ENCODE measurements around the gene ATP13A2.

The ATP13A2 gene, protein sequence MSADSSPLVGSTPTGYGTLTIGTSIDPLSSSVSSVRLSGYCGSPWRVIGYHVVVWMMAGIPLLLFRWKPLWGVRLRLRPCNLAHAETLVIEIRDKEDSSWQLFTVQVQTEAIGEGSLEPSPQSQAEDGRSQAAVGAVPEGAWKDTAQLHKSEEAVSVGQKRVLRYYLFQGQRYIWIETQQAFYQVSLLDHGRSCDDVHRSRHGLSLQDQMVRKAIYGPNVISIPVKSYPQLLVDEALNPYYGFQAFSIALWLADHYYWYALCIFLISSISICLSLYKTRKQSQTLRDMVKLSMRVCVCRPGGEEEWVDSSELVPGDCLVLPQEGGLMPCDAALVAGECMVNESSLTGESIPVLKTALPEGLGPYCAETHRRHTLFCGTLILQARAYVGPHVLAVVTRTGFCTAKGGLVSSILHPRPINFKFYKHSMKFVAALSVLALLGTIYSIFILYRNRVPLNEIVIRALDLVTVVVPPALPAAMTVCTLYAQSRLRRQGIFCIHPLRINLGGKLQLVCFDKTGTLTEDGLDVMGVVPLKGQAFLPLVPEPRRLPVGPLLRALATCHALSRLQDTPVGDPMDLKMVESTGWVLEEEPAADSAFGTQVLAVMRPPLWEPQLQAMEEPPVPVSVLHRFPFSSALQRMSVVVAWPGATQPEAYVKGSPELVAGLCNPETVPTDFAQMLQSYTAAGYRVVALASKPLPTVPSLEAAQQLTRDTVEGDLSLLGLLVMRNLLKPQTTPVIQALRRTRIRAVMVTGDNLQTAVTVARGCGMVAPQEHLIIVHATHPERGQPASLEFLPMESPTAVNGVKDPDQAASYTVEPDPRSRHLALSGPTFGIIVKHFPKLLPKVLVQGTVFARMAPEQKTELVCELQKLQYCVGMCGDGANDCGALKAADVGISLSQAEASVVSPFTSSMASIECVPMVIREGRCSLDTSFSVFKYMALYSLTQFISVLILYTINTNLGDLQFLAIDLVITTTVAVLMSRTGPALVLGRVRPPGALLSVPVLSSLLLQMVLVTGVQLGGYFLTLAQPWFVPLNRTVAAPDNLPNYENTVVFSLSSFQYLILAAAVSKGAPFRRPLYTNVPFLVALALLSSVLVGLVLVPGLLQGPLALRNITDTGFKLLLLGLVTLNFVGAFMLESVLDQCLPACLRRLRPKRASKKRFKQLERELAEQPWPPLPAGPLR

DNA sequence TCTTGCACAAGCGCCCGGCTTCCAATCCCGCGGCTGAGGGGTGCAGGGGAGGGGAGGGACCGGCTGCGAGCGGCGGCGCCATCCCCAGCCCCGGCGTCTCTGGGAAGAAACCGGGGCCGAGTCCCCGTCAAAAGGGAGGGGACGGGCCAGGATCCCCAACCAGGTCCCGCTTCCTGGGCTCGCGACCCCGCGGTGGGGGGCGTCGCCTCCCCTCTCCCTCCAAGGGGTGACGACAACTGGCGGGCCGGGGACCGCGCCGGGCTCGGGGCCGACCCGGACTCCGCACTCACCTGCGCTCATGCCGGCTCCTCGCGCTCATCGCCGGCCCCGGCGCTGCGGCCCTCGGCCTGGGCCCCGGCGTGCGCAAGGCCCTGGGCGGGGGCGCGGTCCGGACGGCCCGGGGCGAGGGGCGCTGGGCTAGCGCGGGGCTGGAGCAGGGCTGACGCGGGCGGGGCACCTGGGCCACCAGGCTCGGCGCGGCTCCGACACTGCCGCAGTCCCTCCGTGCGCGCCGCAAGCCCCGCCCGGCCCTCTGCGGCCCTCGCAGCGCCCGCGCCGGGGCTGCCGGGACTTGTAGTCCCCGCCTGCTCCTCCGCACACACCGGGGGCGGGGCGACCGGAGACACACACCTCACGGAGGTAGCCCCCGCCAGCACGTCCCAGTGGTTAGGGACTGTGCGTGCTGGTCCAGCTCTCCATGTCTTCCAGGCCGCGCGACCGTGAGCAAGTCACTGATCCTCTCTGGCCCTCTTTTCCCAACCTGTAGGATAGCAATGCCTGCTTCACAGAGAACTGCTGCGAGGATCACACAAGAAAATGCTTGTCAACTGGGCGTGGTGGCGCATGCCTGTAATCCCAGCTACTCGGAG, at the start of gene ATP13A2:
ATP13A2 (minus strand) TSS at position 490 of the 869 bp plus-strand sequence; CDS start at position 300, 190 bp downstream.
- FAIRE-seq, result no peak

- FAIRE-seq, result no peak
Observed at GRCh38 chr1:17061486-17061885, 49.8 kb upstream of the ATP13A2 start.

- FAIRE-seq, result no peak
Observed at GRCh38 chr1:17060306-17060749, 48.6 kb upstream of the ATP13A2 start.

DNA sequence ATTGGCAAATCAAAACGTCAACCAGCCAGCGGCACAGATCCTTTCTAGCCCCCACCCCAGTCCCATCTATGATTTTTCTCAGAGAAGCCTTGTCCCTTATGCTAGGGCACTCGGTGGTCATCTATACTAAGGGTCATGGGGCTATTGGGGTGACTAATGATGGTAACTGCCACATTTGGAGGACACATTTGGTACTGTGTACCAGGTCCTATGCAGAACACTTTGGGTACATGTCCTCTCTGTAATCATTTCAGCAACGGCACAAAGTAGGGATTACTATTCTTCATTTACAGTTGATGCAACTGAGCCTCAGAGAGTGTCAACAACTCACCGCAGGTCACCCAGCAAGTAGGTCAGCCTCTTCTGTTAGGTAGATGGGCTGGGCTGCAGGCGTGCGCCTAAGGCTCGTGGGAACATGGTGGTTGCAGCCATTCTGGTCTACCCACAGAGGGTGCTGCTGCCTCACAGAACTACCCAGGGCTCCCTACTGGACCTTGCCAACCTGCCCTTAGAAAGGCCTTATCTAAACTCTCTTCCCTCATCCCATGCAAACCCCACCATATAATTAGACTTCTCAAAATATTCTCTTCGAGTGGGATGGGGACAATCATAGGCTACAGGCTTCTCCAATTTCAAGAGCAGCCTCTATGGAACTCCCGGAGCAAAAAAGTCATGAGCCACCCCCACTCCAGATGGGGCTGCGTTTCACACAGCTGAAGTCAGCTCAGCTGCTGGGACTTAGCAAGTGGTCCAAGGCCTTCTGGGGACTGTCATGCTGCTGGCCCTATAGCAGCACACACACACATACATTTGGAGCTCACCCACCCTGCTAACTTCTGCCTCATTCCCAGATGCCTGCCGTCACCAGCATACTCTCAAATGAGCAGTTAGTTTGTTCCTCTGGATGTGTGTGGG, 47.9 kb upstream of the ATP13A2 start:
- FAIRE-seq, result no peak

DNA sequence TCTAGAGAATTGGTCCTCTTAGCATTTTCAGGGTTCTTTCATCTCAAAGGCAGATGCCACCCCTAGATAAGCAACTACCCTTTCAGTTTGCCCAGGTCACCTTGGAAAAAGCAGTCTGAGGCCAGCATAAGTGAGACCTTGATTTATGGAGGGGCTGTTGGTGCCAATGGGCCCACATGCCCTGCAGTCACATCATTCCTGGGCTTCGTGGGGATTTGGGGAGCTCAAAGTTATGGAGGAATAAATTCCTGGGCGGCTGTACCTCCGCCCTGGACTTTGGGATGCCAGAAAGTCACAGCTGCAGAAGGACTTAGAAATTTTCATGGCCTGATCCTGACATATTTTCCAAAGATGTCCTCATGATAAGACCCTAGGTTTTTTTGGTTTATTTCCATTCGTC, 44.8 kb upstream of the ATP13A2 start:
- FAIRE-seq, result no peak

- FAIRE-seq, result no peak
Observed at GRCh38 chr1:17055801-17056200, 44.1 kb upstream of the ATP13A2 start.

- peak; percentile 98 for FAIRE-seq
Observed at GRCh38 chr1:17053685-17054410, 42.1 kb upstream of the ATP13A2 start, which contains the start of gene SDHB. Gene SDHB (minus strand): TSS chr1:17054032. CDS start chr1:17054019, 13 bp downstream.

DNA sequence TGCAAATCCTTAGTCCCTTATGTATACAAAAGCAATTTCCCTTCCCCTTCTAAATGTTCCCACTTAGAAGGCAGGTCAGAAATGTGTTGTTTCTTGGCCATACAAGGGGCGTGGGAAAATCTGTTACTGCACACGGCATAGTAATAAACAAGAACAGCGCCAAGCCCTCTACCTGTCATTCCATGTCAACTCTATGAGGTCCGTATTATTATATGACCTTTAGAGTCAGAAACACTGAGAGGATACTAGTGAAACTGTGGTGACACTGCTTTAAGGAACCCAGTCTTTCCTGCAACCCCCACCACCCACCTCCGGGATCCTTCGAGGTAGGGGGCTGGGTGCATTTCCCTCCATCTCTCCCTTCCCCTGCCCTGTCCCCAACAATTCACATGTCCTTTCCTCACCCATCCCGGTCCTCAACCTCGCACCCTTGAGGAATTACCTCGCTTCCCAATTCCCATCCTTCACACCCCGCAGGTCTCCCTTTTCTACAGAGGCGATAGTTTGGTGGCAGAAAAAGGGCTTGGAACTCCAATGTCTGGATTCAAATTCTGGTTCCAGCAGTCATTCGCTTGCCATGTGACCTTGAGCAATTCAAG, 41.5 kb upstream of the ATP13A2 start:
- FAIRE-seq, result no peak

GRCh38 chr1:17052641-17053040, 40.9 kb upstream of the ATP13A2 start:
- FAIRE-seq, result no peak

GRCh38 chr1:17052038-17052437, 40.3 kb upstream of the ATP13A2 start:
- no peak for FAIRE-seq

DNA sequence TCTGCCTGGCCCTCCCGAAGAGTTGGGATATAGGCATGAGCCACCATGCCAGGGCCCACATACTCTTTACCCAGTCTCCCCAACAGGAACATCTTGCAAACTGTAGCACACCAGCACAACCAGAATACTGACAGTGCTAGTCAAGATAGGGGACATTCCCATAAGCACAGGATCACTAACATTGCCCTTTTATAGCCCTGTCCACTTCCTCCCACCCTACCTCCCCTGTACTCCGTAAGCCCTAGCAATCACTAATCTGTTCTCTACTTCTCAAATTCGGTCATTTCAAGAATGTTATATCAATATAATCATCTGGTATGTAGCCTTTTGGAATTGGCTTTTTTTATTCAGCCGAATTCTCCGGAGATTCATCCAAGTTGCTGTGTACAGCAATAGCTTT, 36.2 kb upstream of the ATP13A2 start:
- no peak for FAIRE-seq

DNA sequence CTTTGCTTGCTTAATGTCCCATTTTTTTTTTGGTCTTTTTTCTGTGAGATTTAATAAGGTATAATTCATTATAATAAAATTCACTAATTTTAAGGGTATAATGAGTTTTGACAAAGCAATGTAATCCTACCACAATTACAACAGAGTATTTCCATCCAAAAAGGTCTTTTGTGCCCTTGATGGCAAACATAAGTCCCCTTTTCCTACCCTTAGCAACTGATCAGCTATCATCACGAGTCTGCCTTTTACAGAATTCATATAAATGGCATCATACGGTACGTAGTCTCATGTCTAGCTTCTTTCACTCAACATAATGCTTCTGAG, 34.6 kb upstream of the ATP13A2 start:
- no peak for FAIRE-seq

DNA sequence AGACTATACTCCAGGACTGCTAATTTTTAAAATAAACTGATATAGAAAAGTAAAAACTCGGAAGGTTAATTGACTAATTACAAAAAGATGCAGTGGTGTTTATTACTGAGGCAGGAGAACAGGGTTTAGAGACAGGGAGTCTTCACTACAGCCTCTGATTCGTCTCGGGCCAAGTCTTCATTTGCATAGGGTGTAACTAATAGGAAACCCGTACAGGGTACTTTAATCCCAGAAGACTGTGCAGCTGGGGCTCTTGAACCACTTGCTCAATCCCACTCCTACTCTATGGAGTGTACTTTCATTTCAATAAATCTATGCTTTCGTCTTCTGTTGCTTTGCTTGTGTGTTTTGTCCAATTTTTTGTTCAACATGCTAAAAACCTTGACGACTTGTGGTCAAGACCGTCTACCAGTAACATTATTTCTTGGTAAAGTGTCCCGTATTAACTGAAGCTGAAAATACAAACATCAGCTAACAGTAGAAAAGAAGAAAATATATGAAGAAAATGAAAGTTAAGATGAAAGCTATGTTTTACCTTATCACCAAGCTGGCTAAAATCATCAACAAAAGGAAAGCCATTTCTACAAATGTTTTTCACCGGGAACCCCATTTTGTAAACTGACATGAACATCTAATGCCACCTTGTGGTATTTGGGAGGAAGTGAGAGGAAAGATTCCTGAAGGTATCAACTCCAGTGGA, 34.1 kb upstream of the ATP13A2 start:
- peak; percentile 92 for FAIRE-seq

DNA sequence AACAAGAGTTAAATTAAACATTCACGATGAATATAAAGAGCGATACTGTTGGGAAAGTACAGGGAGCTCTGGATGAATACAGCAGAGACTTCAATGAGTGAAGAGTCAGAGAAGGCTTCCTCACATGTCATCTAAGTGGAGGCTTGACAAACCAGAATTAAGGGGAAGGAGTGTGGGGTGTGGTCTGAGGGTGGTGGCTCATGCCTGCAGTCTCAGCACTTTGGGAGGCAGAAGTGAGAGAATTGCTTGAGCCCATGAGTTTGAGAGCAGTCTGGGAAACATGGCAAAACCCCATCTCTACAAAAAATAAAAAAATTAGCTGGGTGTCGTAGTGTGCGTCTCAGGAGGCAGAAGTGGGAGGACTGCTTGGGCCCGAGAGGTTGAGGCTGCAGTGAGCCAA, 33.4 kb upstream of the ATP13A2 start:
- no peak for FAIRE-seq

DNA sequence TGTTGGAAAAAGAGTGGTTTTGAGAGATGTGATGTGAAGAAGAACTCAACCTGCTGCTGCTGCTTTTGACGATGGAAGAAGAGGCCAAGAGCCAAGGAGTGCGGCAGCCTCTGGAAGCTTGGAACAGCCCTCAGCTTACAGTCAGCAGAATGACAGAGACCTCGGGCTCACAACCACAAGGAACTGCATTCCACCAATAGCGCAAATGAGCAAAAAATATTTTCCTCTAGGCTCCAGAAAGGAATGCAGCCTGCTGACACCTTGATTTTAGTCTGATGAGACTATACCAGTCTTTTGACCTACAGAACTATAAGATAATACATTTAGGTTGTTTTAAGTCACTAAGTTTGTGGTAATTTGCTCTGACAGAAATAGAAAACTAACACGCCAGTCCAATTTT, 31.9 kb upstream of the ATP13A2 start:
- no peak for FAIRE-seq

- FAIRE-seq, result no peak
Observed at GRCh38 chr1:17040135-17040534, 28.4 kb upstream of the ATP13A2 start.

DNA sequence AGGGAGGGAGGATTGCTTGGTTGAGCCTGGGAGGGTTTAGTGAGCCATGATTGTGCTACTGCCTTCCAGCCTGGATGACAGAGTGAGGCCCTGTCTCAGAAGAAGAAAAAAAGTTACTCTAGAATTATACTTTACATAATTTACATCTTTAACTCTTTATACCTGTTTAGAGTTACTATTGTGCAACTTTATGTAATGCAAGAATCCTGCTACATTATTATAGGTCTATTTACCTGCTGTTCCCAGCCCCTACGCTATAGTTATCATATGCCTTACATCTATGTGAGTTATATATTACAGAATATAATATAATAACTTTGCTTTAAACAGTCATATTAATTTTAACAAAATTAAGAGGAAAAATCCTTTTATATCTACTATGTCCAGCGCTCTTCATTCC, 27.8 kb upstream of the ATP13A2 start:
- FAIRE-seq, result no peak

GRCh38 chr1:17033481-17033880, 21.8 kb upstream of the ATP13A2 start:
- no peak for FAIRE-seq

DNA sequence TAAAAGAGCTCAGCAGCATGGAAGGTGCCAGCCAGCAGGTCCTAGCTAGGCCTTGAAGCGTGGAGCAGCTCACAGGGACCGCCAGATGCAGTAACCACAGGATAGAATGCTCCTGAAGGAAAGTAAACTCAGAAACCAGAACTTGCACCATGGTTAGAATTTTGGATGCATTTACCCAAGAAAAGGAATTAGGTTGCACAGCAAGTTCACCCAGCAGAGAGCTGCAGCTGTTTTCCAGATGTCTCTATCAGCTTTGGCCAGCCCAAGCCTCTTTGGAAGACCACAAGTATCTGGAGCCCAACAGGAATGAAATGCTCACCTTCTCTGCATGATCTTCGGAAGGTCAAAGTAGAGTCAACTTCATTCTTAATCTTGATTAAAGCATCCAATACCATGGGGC, 21.0 kb upstream of the ATP13A2 start:
- FAIRE-seq, result no peak

Data from endometrium (tissue), 2 donors.